HG03095 (cell line): ENCODE data around the gene APC.
"Not testable (repeated sequence)": the region's sequence is repeated elsewhere in the genome, so short reads cannot be mapped to it uniquely, and the experiment has no call there.

Experiments used
- ATAC-seq: cut with Tn5 transposase; IDR thresholded peaks from one replicate; pipeline ENCODE4 v1.9.1; 2021; ENCODE audit warnings: moderate library complexity; ENCODE audit not compliant: unreplicated experiment

The APC gene

DNA sequence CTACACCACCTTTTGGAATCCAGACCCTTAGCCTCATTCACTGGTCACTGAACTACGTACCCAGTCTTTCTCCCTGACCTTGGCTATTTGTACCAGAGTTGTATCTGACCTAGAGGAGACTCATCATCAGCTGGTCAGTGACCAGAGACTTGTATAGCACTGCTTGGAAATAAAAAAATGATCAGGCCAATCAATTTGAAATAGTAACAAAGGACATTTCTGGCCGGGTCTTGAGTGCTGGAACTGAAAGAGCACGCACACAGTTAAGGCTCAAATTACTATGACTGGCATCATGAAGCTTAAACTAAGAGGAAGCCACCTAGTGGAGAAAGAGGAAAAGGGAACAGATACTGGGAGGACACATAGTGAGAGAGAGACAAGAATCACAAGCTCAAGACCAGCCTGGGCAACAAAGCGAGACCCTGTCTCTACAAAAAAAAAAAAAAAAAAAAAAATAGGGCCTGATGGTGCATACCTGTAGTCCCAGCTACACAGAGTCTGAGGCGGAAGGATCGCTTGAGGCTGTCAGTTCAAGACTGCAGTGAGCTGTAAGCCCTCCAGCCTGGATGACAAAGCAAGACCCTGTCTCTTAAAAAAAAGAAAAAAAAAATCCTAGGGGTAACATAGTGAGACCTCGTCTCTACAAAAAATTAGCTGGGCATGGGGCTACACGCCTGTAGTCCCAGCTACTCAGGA lies 110.6 kb downstream of the APC start:
- ATAC-seq, result peak; percentile 97

DNA sequence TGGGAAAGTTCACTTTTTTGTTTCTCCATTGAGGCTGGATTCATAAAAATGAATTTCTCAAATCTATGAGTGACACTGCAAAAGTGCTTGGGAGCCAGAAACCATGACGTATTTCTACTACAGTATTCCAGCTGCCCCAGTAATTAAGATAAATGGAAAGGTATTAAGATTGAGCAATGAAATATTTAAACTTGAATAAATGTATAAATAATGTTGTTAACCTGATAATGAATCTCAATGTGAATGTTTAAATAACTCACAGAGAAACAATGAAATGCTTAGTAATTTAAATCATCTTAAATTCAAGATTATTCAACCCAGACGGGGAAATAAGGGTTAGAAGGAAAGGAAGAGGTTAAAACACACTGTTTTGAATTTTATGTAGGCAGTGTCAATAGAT lies 112.2 kb downstream of the APC start:
- ATAC-seq, result no peak

DNA sequence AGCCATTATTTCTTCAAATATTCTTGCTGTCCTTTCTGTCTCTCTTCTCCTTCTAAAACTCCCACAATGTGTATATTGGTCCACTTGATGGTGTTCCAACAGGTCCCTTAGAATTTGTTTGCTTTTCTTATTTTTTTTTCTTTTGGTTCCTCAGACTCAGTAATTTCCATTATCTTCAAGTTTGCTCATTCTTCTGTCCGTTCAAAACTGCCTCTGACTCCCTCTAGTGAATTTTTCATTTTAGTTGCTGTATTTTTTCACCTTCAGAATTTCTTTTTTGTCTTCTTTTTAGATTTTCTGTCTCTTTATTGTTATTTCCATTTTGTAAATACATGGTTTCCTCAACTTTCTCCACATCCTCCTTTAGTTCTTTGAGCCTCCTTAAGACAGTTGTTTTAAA lies 117.0 kb downstream of the APC start:
- no peak for ATAC-seq

DNA sequence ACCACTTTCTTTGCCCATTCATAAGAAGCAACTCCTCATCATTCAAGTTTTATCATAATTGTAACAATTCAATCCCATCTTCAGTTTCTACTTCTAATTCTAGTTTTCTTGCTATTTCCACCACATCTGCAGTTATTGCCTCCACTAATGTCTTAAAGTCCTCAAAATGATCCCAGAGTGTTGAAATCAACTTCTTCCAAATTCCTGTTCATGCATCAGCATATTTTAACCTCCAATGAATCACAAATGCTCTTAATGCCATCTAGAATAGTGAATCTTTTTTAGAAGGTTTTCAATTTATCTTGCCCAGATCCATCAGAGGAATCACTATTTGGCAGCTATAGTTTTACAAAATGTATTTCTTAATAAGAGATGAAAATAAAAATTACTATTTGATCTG lies 120.2 kb downstream of the APC start:
- no peak for ATAC-seq

DNA sequence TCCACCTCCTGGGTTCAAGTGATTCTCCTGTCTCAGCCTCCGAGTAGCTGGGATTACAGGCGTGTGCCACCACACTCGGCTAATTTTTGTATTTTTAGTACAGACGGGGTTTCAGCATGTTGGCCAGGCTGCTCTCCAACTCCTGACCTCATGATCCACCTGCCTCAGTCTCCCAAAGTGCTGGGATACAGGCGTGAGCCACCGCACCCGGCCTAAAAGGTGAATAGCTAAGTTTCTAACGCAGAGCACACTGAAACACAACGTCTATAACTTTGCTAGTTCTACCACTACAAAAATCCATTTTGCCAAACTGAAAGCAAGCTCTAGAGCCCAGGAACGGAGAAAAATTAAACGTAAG lies 122.9 kb downstream of the APC start:
- not testable (repeated sequence) for ATAC-seq

DNA sequence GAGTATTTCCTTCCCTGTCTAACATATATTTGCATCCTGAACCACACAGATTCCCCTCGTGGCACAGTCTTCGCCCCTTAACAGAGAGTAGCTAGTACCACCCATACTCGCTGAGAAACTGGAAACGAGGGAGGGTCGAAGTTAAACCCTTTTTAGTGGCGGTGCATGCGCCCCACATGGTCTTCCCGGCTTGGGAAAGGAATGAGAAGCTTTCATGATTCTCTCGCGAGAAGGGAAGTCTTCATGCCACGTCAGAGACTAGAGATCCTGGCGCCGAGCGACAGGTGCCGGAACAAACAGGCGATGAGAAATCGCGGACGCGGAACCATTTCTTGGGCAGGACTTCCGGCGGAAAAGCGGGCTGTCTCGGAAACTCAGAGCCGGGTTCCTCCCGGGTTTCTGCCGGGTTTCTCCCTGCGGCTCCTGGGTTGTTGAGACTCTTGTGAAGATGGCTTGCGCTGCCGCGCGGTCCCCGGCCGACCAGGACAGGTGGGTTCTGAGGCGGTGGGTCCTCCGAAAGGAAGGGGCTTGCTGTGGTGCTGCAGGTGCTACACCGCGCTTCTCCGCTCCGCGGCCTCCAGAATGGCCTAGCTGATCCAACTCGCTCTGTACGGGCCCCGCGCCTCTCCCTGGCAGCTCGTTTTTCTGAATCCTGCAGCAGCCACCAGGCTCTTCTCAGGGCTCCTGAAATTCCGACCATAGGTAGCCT lies 123.4 kb downstream of the APC start, which contains the start of gene SRP19:
TSS of gene SRP19 (plus strand) at position 359 of the 709 bp plus-strand sequence. CDS start at position 449, 90 bp downstream.
- ATAC-seq, result peak; percentile 99

DNA sequence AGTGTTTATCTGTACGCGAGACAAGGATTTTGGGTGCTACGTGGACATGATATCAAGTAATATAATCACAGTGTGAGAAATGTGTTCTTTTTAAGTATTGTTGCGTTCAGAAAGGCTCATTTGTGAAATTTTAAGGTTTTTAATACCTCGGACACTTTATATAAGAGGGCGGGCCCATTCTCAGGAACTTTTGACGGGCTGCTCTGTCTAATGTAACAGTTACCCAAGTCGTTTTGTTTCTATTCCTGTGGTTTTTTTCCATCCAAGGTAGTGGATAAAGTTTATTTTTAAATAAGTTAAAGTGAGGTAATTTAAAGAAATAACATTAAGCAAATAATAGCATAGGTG lies 123.9 kb downstream of the APC start:
- no peak for ATAC-seq

DNA sequence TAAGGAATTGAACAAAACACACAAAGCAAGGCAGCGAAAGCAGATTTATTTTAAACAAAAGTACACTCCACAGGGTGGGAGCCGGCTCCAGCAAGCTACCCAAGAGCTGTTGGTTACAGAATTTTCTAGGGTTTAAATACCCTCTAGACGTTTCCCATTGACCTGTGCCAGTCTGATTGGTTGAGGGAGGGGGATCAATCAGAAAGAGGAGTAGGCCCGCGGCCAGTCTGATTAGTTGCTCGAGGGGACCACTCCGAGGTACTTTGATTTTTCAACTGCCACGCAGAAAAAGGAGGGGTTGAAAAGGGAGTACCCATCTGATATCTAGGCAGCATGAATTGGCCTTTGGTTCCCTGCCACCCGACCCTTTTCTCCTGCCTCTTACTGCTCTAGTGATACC lies 124.4 kb downstream of the APC start:
- ATAC-seq, result no peak

DNA sequence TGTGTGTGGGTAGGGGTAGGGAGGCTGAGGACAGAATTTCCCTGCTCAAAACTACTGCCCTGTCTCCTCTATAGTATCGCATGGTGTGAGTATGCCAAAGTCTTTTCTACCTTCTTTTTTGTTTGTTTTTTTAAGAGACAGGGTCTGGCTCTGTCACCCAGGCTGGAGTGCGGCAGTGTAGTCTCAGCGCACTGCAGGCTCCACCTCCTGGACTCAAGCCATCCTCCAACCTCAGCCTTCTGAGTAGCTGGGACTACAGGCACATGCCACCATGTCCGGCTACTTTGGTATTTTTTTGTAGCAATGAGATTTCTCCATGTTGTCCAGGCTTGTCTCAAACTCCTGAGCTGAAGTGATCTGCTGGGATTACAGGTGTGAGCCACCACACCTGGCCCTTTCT lies 125.9 kb downstream of the APC start:
- ATAC-seq, result no peak

DNA sequence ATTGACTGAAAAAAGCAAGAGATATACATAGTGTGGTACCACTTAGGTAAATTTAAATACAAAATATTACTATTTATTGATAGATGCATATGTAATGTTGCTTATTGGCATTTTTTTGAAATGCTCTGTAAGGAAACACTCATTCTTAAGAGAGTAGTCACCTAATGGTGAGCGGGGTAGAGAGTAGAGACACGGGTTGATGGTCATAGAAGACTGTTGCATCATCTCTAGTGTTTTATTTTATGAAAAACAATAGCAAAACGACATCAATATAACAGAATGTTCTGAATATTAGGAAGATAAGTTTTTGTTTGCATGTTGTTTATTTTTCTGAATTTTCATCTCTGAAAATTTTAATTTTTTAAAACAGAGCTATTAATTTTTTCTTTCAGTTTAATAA lies 127.4 kb downstream of the APC start:
- no peak for ATAC-seq

DNA sequence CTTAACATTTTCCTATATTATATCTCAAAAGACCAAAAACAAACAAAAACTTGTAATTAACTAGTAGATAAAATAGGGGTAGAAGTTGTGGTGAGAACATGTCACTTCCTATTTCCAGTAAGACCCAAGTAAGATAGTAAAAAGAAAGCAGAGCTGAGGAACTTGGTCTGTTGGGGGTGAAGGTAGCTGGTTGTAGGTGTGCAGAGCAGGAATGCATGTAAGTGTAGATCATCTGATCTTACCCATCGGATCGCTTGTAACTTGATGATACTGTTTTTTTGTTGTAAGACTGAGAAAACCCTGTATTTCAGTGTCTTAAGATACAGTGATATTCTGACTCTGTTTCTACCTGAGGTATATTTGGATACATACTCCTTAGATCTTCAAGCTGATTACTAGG lies 129.1 kb downstream of the APC start:
- ATAC-seq, result no peak

DNA sequence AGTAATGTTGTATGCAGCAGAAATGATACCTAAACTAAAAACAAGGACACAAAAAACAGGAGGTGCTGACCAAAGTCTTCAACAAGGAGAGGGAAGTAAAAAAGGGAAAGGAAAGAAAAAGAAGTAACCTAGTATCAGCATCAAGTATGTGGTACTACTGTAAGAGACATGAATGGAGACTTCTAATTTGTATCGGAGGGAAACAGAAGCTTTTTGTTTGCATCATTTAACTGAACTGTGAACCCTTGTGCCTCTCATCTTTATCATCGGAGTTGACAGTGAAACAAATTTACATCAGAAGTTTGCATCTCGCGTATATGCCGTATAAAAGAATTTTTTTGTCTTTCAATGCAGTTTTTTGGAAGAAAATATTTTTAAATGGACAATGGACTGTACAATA lies 129.7 kb downstream of the APC start:
- ATAC-seq, result no peak

DNA sequence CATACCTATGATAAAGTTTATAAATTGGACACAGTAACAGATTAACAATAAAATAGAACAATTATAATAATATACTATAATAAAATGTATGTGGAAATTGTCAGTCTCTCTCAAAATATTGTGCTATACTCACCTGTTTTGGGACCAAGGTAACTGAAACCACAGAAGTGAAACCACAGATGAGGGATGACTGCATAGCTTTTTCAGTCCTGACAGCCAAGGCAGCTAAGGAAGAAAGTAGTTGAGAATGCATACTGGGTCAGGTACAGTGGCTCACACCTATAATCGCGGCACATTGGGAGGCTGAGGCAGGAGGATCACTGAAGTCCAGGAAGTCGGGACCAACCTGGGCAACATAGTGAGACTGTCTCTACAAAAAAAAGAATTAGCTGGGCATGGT lies 132.3 kb downstream of the APC start:
- peak; percentile 79 for ATAC-seq

DNA sequence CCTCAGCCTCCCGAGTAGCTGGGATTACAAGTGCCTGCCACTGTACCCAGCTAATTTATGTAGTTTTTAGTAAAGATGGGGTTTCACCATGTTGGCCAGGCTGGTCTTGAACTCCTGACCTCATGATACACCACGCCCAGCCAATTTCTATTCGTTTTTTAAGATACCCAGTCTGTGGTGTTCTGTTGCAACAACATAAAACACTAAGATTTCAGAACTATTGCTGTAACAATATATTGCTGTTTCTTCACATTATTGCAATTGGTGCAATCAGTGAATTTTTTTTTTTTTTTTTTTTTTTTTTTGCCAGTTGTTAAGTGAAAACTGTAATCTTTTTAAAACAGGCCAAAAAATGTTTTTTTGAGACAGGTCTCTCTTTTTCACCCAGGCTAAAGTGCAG lies 133.3 kb downstream of the APC start:
- no peak for ATAC-seq

DNA sequence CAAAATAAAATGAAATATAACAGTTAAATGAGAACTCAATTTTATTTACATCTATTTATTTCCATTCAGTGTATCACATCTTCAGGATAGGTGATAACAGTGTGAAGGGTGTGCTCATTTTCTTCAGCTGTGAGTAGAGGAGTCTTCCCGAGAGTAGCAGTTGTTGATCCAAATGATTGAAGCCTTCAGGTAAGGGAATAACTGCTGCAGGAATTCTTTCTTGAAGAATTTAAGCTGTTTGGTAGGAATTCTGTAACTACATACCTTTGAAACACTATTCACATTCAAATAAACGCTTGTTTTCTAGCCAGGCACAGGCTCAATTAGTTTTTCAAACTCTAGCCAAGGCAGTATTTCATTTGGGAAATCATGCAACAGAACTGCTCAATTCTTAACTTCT lies 138.7 kb downstream of the APC start:
- no peak for ATAC-seq

DNA sequence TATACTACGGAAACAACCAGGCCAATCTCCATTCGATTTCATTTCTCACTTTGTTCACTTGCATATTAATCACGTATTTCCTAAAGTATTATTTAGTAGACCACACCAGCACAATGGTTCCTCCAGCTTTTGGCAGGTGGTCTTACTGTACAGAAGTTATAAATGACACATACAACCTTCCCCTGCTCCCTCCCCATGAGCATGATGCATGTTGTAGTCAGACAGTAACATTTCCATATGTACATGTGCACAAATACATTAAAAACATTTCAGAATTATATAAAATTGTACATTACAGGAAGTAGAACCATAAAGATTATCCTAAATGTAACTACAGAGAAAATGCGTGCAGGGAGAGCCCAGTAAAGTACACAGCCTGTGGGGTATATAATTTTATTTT lies 140.4 kb downstream of the APC start:
- ATAC-seq, result no peak

DNA sequence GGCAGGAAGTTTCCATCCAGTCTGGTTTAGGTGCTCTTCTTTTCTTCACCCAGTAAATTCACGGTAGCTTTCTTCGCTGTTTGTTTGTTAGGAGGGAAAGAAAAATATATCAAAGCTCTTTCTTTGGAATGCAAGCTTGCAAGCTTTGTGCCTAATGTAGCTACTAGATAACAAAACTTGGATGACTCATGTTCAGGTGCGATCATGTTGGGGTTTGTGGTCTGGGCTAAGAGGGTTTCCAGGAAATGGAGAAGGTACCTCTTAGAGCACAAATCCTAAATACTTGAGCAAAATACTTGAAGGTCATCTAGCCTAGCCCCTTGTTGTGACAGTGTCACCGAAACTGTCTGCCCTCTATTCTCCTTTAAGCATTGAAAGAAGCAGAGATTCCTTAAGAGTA lies 141.1 kb downstream of the APC start:
- peak; percentile 57 for ATAC-seq

DNA sequence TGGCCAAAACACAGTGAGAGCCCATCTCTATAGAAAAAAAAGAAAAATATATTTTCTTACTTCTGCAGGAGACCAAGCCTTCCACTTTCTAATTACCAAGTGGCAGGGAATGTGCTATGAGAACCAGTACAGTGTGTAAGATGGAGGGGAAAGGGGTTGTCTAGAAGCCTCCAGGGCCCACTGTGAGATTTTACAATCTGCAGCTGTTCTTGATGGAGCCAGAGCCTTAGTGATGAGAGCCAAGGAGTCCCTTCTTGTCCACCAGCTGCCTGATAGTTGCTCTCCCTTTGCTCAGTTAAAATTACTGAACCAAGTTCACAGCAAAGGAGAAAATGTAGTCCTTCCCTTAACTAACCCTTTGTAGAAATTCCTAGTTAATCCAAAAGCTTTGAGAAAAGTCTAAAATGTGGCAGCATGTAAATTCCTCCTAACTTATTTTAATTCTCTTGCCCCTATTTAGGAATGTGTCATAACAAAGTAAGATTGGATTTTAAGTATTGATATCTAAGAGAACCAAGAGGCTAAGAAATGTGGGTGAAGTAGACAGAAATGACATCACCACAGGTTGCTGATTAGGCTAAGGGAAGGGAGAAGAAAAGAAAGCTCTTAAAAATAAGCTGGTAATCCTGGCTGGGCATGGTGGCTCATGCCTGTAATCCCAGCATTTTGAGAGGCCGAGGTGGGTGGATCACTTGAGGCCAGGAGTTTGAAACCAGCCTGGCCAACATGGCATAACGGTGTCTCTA lies 142.7 kb downstream of the APC start:
- no peak for ATAC-seq

DNA sequence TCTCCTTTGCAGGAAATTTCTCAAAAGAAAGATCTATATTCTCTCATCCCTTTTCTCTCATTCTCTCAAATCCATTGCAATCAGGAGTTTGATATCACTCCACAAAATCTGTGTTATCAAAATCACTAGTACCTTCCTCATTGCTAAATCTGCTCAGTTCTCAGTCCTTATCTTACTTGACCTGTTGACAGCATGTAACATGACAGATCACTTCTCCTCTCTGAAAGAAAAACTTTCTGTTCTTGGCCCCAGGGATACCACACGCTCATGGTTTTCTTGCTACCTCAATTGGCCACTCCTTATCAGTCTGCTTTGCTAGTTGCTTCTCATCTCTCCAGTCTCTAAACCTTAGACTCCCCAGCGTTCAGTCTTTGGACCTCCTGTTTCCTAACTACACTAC lies 145.5 kb downstream of the APC start:
- ATAC-seq, result no peak

DNA sequence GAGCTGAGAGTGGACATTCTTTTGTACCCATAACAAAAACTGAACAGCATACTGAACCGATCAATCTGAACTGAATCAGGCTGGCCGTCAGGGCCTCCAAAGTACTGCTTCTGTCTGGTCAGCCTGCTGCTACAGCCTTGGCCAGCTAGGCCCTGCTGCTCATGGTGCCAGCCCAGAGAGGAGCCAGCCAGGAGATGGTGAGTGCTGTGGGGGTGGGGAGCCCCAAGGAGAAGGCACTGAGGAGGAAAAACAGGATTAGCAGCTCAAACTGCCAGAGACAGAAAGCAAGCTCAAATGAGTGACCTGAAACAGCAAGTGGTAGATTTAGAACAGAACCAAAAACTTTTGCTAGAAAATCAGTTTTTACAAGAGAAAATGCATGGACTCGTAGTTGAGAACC lies 147.3 kb downstream of the APC start:
- ATAC-seq, result no peak

DNA sequence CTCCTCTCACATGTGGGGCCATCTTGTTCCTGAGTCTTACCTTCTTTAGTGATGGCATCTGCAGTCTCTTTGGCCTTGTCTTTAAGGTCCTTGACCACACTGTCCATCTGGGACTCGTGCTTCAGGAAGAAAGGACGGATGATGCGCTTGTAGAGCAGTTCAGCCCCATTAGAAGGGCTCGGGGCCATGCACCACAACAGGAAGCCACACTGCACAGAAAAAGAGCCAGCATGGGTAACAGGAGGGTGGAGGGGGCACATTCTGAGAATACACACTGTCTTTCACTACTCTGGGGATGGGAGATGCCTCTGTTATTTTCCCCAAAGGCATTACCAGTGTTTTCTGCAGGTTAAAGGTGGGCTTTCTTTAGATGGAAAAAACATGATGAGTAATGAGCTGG lies 149.3 kb downstream of the APC start:
- ATAC-seq, result no peak

DNA sequence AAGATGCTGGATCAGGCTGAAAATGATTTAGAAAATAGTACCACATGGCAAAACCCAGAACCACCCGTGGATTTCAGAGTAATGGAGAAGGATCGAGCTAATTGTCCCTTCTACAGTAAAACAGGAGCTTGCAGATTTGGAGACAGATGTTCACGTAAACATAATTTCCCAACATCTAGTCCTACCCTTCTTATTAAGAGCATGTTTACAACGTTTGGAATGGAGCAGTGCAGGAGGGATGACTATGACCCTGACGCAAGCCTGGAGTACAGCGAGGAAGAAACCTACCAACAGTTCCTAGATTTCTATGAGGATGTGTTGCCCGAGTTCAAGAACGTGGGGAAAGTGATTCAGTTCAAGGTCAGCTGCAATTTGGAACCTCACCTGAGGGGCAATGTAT lies 154.4 kb downstream of the APC start:
- not testable (repeated sequence) for ATAC-seq
